Activated naive CD8-positive, alpha-beta T cell treated with anti-CD3 and anti-CD28 coated beads, Interleukin-2, amount 10 ng/mL, durations not matched to agents 7 days and 5 days (primary cell): Measurements from ENCODE around the gene GABRP. TPM values are rescaled to one million over a fixed set of nuclear protein-coding genes. Genes with fewer than 3 reads are reported as not detected.

Experiments
- ATAC-seq: fragments of 150-1000 bp; cut with Tn5 transposase; one replicate; pipeline ENCODE4 v1.10.0; 2021; ENCODE audit warnings: low read depth, moderate library complexity
- POLR2A ChIA-PET: fragments of 350-600 bp; sonication (Branson Sonifier 250); formaldehyde crosslinking; loops from one replicate; lab custom pipeline; 2021; ENCODE audit warnings: antibody characterized with exemption; lab: Charles Lee
- DNase-seq: peaks from one replicate; pipeline ENCODE4 v3.0.0; 2021
- H3K27ac Mint-ChIP-seq: one replicate; pipeline ENCODE4 v1.8.0; 2022; ENCODE audit warnings: mild to moderate bottlenecking, mixed read lengths
- H3K27me3 Mint-ChIP-seq: one replicate; pipeline ENCODE4 v1.8.0; 2022; ENCODE audit warnings: mild to moderate bottlenecking, moderate library complexity, mixed read lengths
- H3K36me3 Mint-ChIP-seq: one replicate; pipeline ENCODE4 v1.8.0; 2021; ENCODE audit warnings: mild to moderate bottlenecking, mixed read lengths
- H3K4me1 Mint-ChIP-seq: one replicate; pipeline ENCODE4 v1.8.0; 2021; ENCODE audit warnings: mixed read lengths
- H3K4me3 Mint-ChIP-seq: one replicate; pipeline ENCODE4 v1.8.0; 2022; ENCODE audit warnings: mild to moderate bottlenecking, moderate library complexity, mixed read lengths
- H3K9me3 Mint-ChIP-seq: one replicate; pipeline ENCODE4 v1.8.0; 2021; ENCODE audit warnings: mixed read lengths
- total RNA-seq, 2 experiments: library from RNA; stranded (reverse); gene quantifications; one replicate each; pipeline ENCODE4 v1.2.3, GENCODE V29; 2021

Gene GABRP
- total RNA-seq, 2 experiments from 2014 or later = not detected

- DNase-seq = no peak
- no peak overlapping the region for H3K4me3 Mint-ChIP-seq
- peaks cover 8% of the 10 kb centered on the region for H3K9me3 Mint-ChIP-seq
- ATAC-seq = no peak
- no peak overlapping the region for H3K27ac Mint-ChIP-seq
- H3K4me1 Mint-ChIP-seq = peaks cover 3% of the 10 kb centered on the region
- POLR2A ChIA-PET = no interaction called here
- peaks cover 6% of the 10 kb centered on the region for H3K36me3 Mint-ChIP-seq
- H3K27me3 Mint-ChIP-seq = peaks cover 31% of the 10 kb centered on the region
Observed at GRCh38 chr5:170863646-170864045, 80.1 kb downstream of the GABRP start.

Other genes starting within 250 kb of the GABRP start
- gene RANBP17, start 78.3 kb downstream of the GABRP start, total RNA-seq = under 1 TPM in 1 of 2 experiments, not detected in 1; 0.53 TPM